ENCODE measurements around the gene SLC15A4.

SLC15A4 gene

DNA sequence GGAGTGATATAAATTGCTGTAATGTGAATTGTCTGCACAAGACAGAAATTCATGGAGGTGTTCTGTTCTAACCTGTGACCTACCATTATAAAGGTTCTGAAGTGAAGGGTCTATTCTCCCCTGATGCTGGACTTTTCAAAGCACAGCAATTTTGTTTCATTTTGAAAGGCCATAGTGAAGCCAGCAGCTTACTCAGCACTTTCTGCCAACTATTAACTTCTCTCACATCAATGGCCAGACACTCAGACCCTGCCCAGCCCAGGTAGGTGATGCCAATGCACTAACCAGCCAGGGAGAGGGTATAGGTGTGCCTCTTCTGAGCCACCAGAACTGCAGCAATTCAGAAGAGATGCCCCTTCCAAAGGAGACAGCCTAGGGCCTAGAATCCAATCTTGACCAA, 43.9 kb downstream of the SLC15A4 start:
- no peak overlapping the region for H3K4me3 ChIP-seq (IDR thresholded peaks at IDR 0.05; ENCODE audit: insufficient read depth, low read depth, low read length)
- H2AFZ ChIP-seq (ENCODE audit: low read depth), result no peak overlapping the region
- no peaks in the 10 kb centered on the region for H3K27me3 ChIP-seq (ENCODE audit: insufficient read depth, low read depth)
- no peaks in the 10 kb centered on the region for H3K36me3 ChIP-seq (ENCODE audit: insufficient read depth)
- H3K4me1 ChIP-seq (ENCODE audit: low read depth, poor library complexity, severe bottlenecking), result no peaks in the 10 kb centered on the region
- no peaks in the 10 kb centered on the region for H3K79me2 ChIP-seq (ENCODE audit: insufficient read depth, low read depth)
- no peak overlapping the region for H3K4me2 ChIP-seq
- no peak overlapping the region for H3K9ac ChIP-seq
- TF ChIP-seq, protein P1, sequence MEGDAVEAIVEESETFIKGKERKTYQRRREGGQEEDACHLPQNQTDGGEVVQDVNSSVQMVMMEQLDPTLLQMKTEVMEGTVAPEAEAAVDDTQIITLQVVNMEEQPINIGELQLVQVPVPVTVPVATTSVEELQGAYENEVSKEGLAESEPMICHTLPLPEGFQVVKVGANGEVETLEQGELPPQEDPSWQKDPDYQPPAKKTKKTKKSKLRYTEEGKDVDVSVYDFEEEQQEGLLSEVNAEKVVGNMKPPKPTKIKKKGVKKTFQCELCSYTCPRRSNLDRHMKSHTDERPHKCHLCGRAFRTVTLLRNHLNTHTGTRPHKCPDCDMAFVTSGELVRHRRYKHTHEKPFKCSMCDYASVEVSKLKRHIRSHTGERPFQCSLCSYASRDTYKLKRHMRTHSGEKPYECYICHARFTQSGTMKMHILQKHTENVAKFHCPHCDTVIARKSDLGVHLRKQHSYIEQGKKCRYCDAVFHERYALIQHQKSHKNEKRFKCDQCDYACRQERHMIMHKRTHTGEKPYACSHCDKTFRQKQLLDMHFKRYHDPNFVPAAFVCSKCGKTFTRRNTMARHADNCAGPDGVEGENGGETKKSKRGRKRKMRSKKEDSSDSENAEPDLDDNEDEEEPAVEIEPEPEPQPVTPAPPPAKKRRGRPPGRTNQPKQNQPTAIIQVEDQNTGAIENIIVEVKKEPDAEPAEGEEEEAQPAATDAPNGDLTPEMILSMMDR (conservative IDR thresholded peaks at IDR 0.05; ENCODE audit: low read depth, low read length), result no peak
- no peak overlapping the region for H3K27ac ChIP-seq
- H4K20me1 ChIP-seq (ENCODE audit: insufficient read depth), result no peaks in the 10 kb centered on the region

DNA sequence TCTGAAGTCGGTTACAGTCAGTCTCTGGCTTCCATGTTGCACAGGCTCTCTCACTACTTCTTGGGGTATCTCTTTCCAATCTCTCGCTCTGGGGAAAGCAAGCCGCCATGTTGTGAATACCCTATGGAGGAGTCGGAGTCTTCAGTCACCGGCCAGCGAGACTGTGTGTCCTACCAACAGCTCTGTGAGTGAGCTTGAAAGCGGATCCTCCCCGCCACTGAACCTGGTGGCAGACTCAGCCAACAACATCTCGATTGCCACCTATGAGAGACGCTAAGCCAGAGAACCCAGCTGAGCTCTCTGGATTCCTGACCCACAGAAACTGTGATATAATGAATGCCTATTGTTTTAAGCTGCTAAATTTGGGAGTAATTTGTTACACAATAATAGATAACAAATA, 51.5 kb downstream of the SLC15A4 start:
- Histone ChIP-seq H3K27ac (no peak overlapping the region), H4K20me1 (ENCODE audit: insufficient read depth) (no peaks in the 10 kb centered on the region), H3K36me3 (ENCODE audit: insufficient read depth) (no peaks in the 10 kb centered on the region), H3K4me2 (no peak overlapping the region), H3K4me1 (ENCODE audit: low read depth, poor library complexity, severe bottlenecking) (no peaks in the 10 kb centered on the region), H3K27me3 (ENCODE audit: insufficient read depth, low read depth) (no peaks in the 10 kb centered on the region), H3K4me3 (IDR thresholded peaks at IDR 0.05; ENCODE audit: insufficient read depth, low read depth, low read length) (no peak overlapping the region), H3K9ac (no peak overlapping the region), H3K79me2 (ENCODE audit: insufficient read depth, low read depth) (no peaks in the 10 kb centered on the region), H2AFZ (ENCODE audit: low read depth) (no peak overlapping the region)
- TF ChIP-seq, protein P1 (conservative IDR thresholded peaks at IDR 0.05; ENCODE audit: low read depth, low read length), result no peak

DNA sequence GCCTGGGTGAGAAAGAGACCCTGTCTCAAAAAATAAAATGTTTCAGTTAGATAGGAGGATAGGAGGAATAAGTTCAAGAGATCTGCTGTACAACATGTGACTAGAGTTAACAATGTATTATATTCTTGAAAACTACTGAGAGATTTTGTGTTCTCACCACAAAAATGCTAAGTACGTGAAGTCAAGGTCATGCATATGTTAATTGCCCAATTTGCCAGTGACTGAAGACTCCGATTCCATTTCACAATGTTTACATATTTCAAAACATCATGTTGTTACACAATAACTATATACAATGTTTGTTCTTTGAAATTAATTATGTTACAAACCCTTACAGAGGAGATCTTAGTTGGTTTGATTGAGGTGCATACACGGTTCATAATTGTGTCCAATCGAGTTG, 52.1 kb downstream of the SLC15A4 start:
- Histone ChIP-seq H2AFZ (ENCODE audit: low read depth) (no peak overlapping the region), H3K27me3 (ENCODE audit: insufficient read depth, low read depth) (no peaks in the 10 kb centered on the region), H3K4me1 (ENCODE audit: low read depth, poor library complexity, severe bottlenecking) (no peaks in the 10 kb centered on the region), H4K20me1 (ENCODE audit: insufficient read depth) (no peaks in the 10 kb centered on the region), H3K27ac (no peak overlapping the region), H3K4me2 (no peak overlapping the region), H3K4me3 (IDR thresholded peaks at IDR 0.05; ENCODE audit: insufficient read depth, low read depth, low read length) (no peak overlapping the region), H3K36me3 (ENCODE audit: insufficient read depth) (no peaks in the 10 kb centered on the region), H3K79me2 (ENCODE audit: insufficient read depth, low read depth) (no peaks in the 10 kb centered on the region), H3K9ac (no peak overlapping the region)
- TF ChIP-seq, protein P1 (conservative IDR thresholded peaks at IDR 0.05; ENCODE audit: low read depth, low read length), result no peak

- TF ChIP-seq, protein P1 (conservative IDR thresholded peaks at IDR 0.05; ENCODE audit: low read depth, low read length), result no peak
- Histone ChIP-seq H3K4me3 (IDR thresholded peaks at IDR 0.05; ENCODE audit: insufficient read depth, low read depth, low read length) (no peak overlapping the region), H3K27ac (no peak overlapping the region), H3K4me2 (no peak overlapping the region), H3K36me3 (ENCODE audit: insufficient read depth) (no peaks in the 10 kb centered on the region), H3K4me1 (ENCODE audit: low read depth, poor library complexity, severe bottlenecking) (no peaks in the 10 kb centered on the region), H2AFZ (ENCODE audit: low read depth) (no peak overlapping the region), H4K20me1 (ENCODE audit: insufficient read depth) (no peaks in the 10 kb centered on the region), H3K79me2 (ENCODE audit: insufficient read depth, low read depth) (no peaks in the 10 kb centered on the region), H3K9ac (no peak overlapping the region), H3K27me3 (ENCODE audit: insufficient read depth, low read depth) (no peaks in the 10 kb centered on the region)
These were observed 56.2 kb downstream of the SLC15A4 start for GRCh38 chr12:128767518-128767917.
